IMR-90 (cell line): Measurements from ENCODE around the gene MRPL52. TPM values are rescaled to one million over a fixed set of nuclear protein-coding genes. Genes with fewer than 3 reads are reported as not detected.

ENCODE experiments used
- ATAC-seq: fragments of 200-7000 bp; cut with Tn5 transposase; 2 replicates; pipeline ENCODE4 v1.9.1; 2020; ENCODE audit warnings: low read depth, mild to moderate bottlenecking, moderate library complexity
- BruUV-seq: library from RNA; stranded (reverse); fragments of 400-500 nt; replicated peaks from 2 replicates; lab custom pipeline; 2021; lab: Mats Ljungman, UMichigan
- CTCF ChIA-PET: fragments of 300-600 bp; formaldehyde crosslinking; extraction: SDS; loops from one replicate; lab custom pipeline; 2021; ENCODE audit warnings: antibody characterized with exemption; lab: Yijun Ruan, JAX
- POLR2A ChIA-PET: fragments of 300-600 bp; sonication (Branson Sonifier 250); formaldehyde crosslinking; loops from one replicate; lab custom pipeline; 2022; ENCODE audit warnings: antibody characterized with exemption; ENCODE audit not compliant: unreplicated experiment; lab: Charles Lee
- DNase-seq: peaks from one replicate; pipeline ENCODE4 v3.0.0; 2013
- H2AFZ ChIP-seq: replicated peaks from 2 replicates; pipeline ENCODE3; 2013; ENCODE audit warnings: low read length, mild to moderate bottlenecking; ENCODE audit not compliant: poor library complexity
- H2AK5ac ChIP-seq: 2 replicates; pipeline ENCODE4 v1.6.1; 2013; ENCODE audit warnings: low read depth, low read length, inconsistent platforms
- H2AK9ac ChIP-seq: replicated peaks from 2 replicates; pipeline ENCODE3; 2013; ENCODE audit warnings: mild to moderate bottlenecking, low read depth, low read length, moderate library complexity; ENCODE audit not compliant: poor library complexity
- H2BK120ac ChIP-seq: 2 replicates; pipeline ENCODE4 v1.6.1; 2013; ENCODE audit warnings: low read depth, low read length, inconsistent platforms
- H2BK15ac ChIP-seq: 3 replicates; pipeline ENCODE4 v1.6.1; 2013; ENCODE audit warnings: low read depth, low read length, inconsistent platforms
- H2BK20ac ChIP-seq: 2 replicates; pipeline ENCODE4 v1.6.1; 2013; ENCODE audit warnings: low read depth, mild to moderate bottlenecking, inconsistent platforms, low read length, moderate library complexity
- H2BK5ac ChIP-seq: 2 replicates; pipeline ENCODE4 v1.6.1; 2013; ENCODE audit warnings: mild to moderate bottlenecking, low read depth, low read length, inconsistent platforms; ENCODE audit not compliant: poor library complexity, severe bottlenecking
- H3K14ac ChIP-seq: replicated peaks from 2 replicates; pipeline ENCODE4 v1.6.1; 2013; ENCODE audit warnings: low read depth, low read length, inconsistent platforms
- H3K18ac ChIP-seq: 2 replicates; pipeline ENCODE4 v1.6.1; 2013; ENCODE audit warnings: low read depth, low read length, control low read depth
- H3K23ac ChIP-seq: 2 replicates; pipeline ENCODE4 v1.6.1; 2013; ENCODE audit warnings: low read depth, low read length, inconsistent platforms
- H3K27ac ChIP-seq: 2 replicates; pipeline ENCODE4 v1.5.1; 2013; ENCODE audit warnings: mild to moderate bottlenecking, control low read depth, low read length; ENCODE audit not compliant: insufficient read depth
- H3K27me3 ChIP-seq: 2 replicates; pipeline ENCODE4 v1.6.1; 2013; ENCODE audit warnings: low read length; ENCODE audit not compliant: control insufficient read depth, insufficient read depth
- H3K36me3 ChIP-seq: 2 replicates; pipeline ENCODE4 v1.6.1; 2013; ENCODE audit warnings: low read length, mixed read lengths; ENCODE audit not compliant: control insufficient read depth, insufficient read depth
- H3K4ac ChIP-seq: 2 replicates; pipeline ENCODE4 v1.6.1; 2013; ENCODE audit warnings: low read depth, low read length, inconsistent platforms
- H3K4me1 ChIP-seq: 2 replicates; pipeline ENCODE4 v1.6.1; 2013; ENCODE audit warnings: low read length, mixed read lengths; ENCODE audit not compliant: control insufficient read depth, insufficient read depth
- H3K4me2 ChIP-seq: 2 replicates; pipeline ENCODE4 v1.6.1; 2013; ENCODE audit warnings: low read depth, mild to moderate bottlenecking, control low read depth, low read length, moderate library complexity
- H3K4me3 ChIP-seq: 2 replicates; pipeline ENCODE4 v1.5.1; 2013; ENCODE audit warnings: low read depth, mild to moderate bottlenecking, control low read depth, low read length, moderate library complexity; ENCODE audit not compliant: insufficient read depth
- H3K56ac ChIP-seq: 2 replicates; pipeline ENCODE4 v1.6.1; 2013; ENCODE audit warnings: low read length, inconsistent platforms; ENCODE audit not compliant: insufficient read depth; ENCODE audit errors: extremely low read depth
- H3K79me1 ChIP-seq, 2 experiments: 2 replicates each; pipeline ENCODE4 v1.6.1; 2013; ENCODE audit warnings: low read length in 2 of 2, inconsistent platforms in 1 of 2, low read depth in 1 of 2
- H3K9ac ChIP-seq: 2 replicates; pipeline ENCODE4 v1.6.1; 2013; ENCODE audit warnings: low read depth, low read length, control low read depth
- H3K9me1 ChIP-seq: 2 replicates; pipeline ENCODE4 v1.6.1; 2013; ENCODE audit warnings: low read length, inconsistent platforms; ENCODE audit not compliant: insufficient read depth
- H3K9me3 ChIP-seq: 2 replicates; pipeline ENCODE4 v1.6.1; 2013; ENCODE audit warnings: low read length; ENCODE audit not compliant: control insufficient read depth, insufficient read depth
- H4K20me1 ChIP-seq: 2 replicates; pipeline ENCODE4 v1.6.1; 2013; ENCODE audit warnings: low read length, inconsistent platforms; ENCODE audit not compliant: insufficient read depth
- H4K5ac ChIP-seq: 2 replicates; pipeline ENCODE4 v1.6.1; 2013; ENCODE audit warnings: mild to moderate bottlenecking, low read depth, low read length, control low read depth
- H4K8ac ChIP-seq, 2 experiments: 2 replicates each; pipeline ENCODE4 v1.6.1; 2013; ENCODE audit warnings: low read depth in 2 of 2, low read length in 2 of 2, control low read depth in 1 of 2, inconsistent platforms in 1 of 2
- H4K91ac ChIP-seq: 2 replicates; pipeline ENCODE4 v1.6.1; 2013; ENCODE audit warnings: low read depth, low read length, inconsistent platforms; ENCODE audit not compliant: insufficient read depth
- BHLHE40 ChIP-seq: fragments of 150-350 bp; IDR thresholded peaks from 2 replicates; pipeline ENCODE4 v1.6.1; 2016; ENCODE audit warnings: mild to moderate bottlenecking, low read depth, low read length
- CEBPB ChIP-seq: IDR thresholded peaks from 2 replicates; pipeline ENCODE4 v1.6.1; 2012; ENCODE audit warnings: low read depth, low read length, improper control_type of control experiment
- CHD1 ChIP-seq: IDR thresholded peaks from 2 replicates; pipeline ENCODE4 v1.6.1; 2012; ENCODE audit warnings: low read depth, low read length, improper control_type of control experiment
- CTCF ChIP-seq: conservative IDR thresholded peaks from 2 replicates; pipeline ENCODE4 v1.5.1; 2012; ENCODE audit warnings: mild to moderate bottlenecking, low read depth, low read length, improper control_type of control experiment
- MAFK ChIP-seq: IDR thresholded peaks from 2 replicates; pipeline ENCODE4 v1.6.1; 2012; ENCODE audit warnings: low read depth, low read length, improper control_type of control experiment
- MAZ ChIP-seq: IDR thresholded peaks from 2 replicates; pipeline ENCODE4 v1.6.1; 2012; ENCODE audit warnings: low read depth, mild to moderate bottlenecking, low read length, improper control_type of control experiment, moderate library complexity, borderline replicate concordance
- MXI1 ChIP-seq: IDR thresholded peaks from 2 replicates; pipeline ENCODE4 v1.6.1; 2012; ENCODE audit warnings: low read depth, mild to moderate bottlenecking, low read length, moderate library complexity, borderline replicate concordance
- NFE2L2 ChIP-seq: fragments of 150-350 bp; IDR thresholded peaks from 2 replicates; pipeline ENCODE4 v1.6.1; 2016; ENCODE audit warnings: low read depth, mild to moderate bottlenecking, low read length
- RAD21 ChIP-seq: IDR thresholded peaks from 2 replicates; pipeline ENCODE4 v1.6.1; 2012; ENCODE audit warnings: low read length, improper control_type of control experiment
- WGBS, 2 experiments: methylation state at CpG; one replicate each; pipeline versions ENCODE4 v1.1.5 to v1.1.7; 2013; ENCODE audit warnings: missing lambda C conversion rate in 2 of 2; ENCODE audit not compliant: insufficient read length in 1 of 2; ENCODE audit errors: extremely low coverage in 2 of 2; 5-methylcytosine and 5-hydroxymethylcytosine counted together
- dilution Hi-C: fragments of 300-500 bp; cut with HindIII; formaldehyde crosslinking; loops from one replicate; pipeline ENCODE4 v1.14.3; 2018; ENCODE audit warnings: low sequenced_read_pairs; ENCODE audit not compliant: unreplicated experiment
- in situ Hi-C: fragments of 300-500 bp; cut with MboI; formaldehyde crosslinking; loops from 3 replicates; pipeline ENCODE4 v1.14.3; 2019; ENCODE audit warnings: low sequenced_read_pairs, inconsistent platforms, mixed read lengths
- intact Hi-C: fragments of 100-400 bp; cut with micrococcal nuclease; formaldehyde crosslinking; loops from 2 replicates; pipeline ENCODE4 v1.10.0; 2022
- polyA plus RNA-seq, 3 experiments: library from polyadenylated mRNA; depleted of rRNA; stranded (reverse); fragments of >200 nt; gene quantifications; 2 replicates each; pipeline ENCODE4 v1.2.3, GENCODE V29; 2012; ENCODE audit warnings: low replicate concordance in 1 of 3
- total RNA-seq: library from RNA; depleted of rRNA; stranded (reverse); fragments of >200 nt; gene quantifications from 2 replicates; pipeline ENCODE4 v1.2.3, GENCODE V29; 2012

The MRPL52 gene
- total and polyA plus RNA-seq, 2 of the 4 experiments (the other 2 are of a cell fraction): 33.1 to 51.4 TPM

GRCh38 chr14:22882064-22882463 lies 52.4 kb downstream of the MRPL52 start (continued):
- TF ChIP-seq NFE2L2: no peak
- TF ChIP-seq MAFK: no peak
- no peak for TF ChIP-seq BHLHE40
- no peak for TF ChIP-seq CHD1
- no peak for TF ChIP-seq RAD21
- no peak for TF ChIP-seq CEBPB

- peak; percentile 8; the same call in 1 of the 2 replicates for ATAC-seq
Observed at GRCh38 chr14:22882529-22883172, 53.0 kb downstream of the MRPL52 start.

More at GRCh38 chr14:22882529-22883172, 53.0 kb downstream of the MRPL52 start:
- Histone ChIP-seq H3K27me3 (no peaks in the 10 kb centered on the region), H2BK15ac (no peak overlapping the region), H3K4me2 (no peak overlapping the region), H4K8ac (no peak overlapping the region), H4K91ac (no peak overlapping the region), H3K56ac (no peak overlapping the region), H2AK9ac (peak overlapping the region; percentile 68), H2BK20ac (no peak overlapping the region), H2AFZ (peak overlapping the region; percentile 72), H3K4me1 (peaks cover 1% of the 10 kb centered on the region; the same call in 1 of the 2 replicates), H3K14ac (no peak overlapping the region), H3K23ac (peak overlapping the region; percentile 60; the same call in 1 of the 2 replicates), H4K20me1 (no peaks in the 10 kb centered on the region), H2BK120ac (no peak overlapping the region), H3K36me3 (peaks cover 17% of the 10 kb centered on the region), H3K9me3 (no peaks in the 10 kb centered on the region), H3K79me1 (peaks cover 2 to 7% of the 10 kb centered on the region in 2 experiments; a peak in 3 of 4 replicates), H4K5ac (no peak overlapping the region), H2AK5ac (no peak overlapping the region), H3K9ac (no peak overlapping the region), H3K4ac (no peak overlapping the region), H3K9me1 (peaks cover 5% of the 10 kb centered on the region; the same call in 1 of the 2 replicates), H3K18ac (no peak overlapping the region), H2BK5ac (no peak overlapping the region), H3K27ac (no peak overlapping the region), H3K4me3 (no peak overlapping the region)
- dilution Hi-C loops: no loop called here
- WGBS, 2 experiments: 80% methylated on average over 1 of the region's 6 CpGs; no CpG with 5 or more reads in 1 of the 2 experiments
- DNase-seq: peak; percentile 46
- CTCF ChIA-PET: interaction anchor here (1.7 kb wide), 1 partner anchor 10 kb away, joined by 10 read pairs; no protein-coding TSS in a partner anchor
- TF ChIP-seq MAZ: peak; percentile 78; the same call in 1 of the 2 replicates
- TF ChIP-seq CTCF: no peak
- TF ChIP-seq MXI1: no peak
- no peak for TF ChIP-seq CHD1
- POLR2A ChIA-PET: interaction anchor here (0.6 kb wide), 1 partner anchor 48 kb away, joined by 15 read pairs; no protein-coding TSS in a partner anchor
- intact Hi-C loops: no loop called here
- no TSS peak for BruUV-seq
- in situ Hi-C loops: no loop called here
